Activated CD4-positive, CD25-positive, alpha-beta regulatory T cell treated with anti-CD3 and anti-CD28 coated beads, Interleukin-2, amount 50 U/mL, for 16 hours (primary cell): ENCODE data around the gene TUBAL3.
A peak's percentile ranks its signal among the peaks of the same experiment; 100 is the strongest.
"Not testable (repeated sequence)": the region's sequence is repeated elsewhere in the genome, so short reads cannot be mapped to it uniquely, and the experiment has no call there.

Experiments
- DNase-seq: peaks from one replicate; pipeline ENCODE4 v3.0.0-alpha.2; 2020; ENCODE audit warnings: low read depth, low spot score

TUBAL3 gene

DNA sequence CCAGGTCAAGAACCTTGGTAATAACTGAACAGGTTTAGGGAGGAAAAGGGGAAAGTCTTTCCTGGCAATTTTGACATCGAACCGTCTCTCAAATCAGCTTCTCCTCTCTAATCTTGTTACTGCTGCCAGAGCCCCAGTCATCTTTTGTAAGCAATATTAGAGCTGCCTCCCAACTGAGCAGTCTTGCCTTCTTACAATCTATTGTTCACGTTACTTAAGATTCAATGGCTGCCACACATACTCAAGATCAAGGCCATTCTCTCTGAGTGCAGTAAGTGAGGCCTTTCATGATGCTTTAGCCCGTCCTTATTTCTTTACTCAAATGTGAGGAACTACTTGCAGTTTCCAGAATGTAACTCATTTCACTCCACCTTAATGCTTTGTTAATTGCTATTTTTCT lies 20.1 kb upstream of the TUBAL3 start:
- DNase-seq: no peak

GRCh38 chr10:5423771-5424170 lies 19.1 kb upstream of the TUBAL3 start:
- no peak for DNase-seq

- no peak for DNase-seq
Measured at GRCh38 chr10:5419466-5420094, 15.0 kb upstream of the TUBAL3 start.

DNA sequence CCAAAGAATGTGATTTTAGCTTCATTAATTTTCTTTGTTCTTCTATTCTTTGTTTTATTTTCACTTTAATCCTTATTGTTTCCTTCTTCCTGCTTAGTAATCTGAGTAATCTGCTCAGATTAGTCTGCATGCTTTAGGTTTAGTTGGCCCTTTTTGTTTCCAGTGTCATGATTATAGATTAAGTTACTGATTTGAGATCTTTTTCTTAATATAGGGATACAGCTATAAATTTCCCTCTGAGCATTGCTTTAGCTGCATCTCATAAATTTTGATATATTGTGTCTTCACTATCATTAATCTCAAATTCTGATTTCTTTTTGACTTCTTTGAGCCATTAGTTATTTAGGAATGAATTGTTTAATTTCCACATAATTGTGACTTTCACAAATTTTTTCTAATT lies 14.0 kb upstream of the TUBAL3 start:
- DNase-seq: no peak

DNA sequence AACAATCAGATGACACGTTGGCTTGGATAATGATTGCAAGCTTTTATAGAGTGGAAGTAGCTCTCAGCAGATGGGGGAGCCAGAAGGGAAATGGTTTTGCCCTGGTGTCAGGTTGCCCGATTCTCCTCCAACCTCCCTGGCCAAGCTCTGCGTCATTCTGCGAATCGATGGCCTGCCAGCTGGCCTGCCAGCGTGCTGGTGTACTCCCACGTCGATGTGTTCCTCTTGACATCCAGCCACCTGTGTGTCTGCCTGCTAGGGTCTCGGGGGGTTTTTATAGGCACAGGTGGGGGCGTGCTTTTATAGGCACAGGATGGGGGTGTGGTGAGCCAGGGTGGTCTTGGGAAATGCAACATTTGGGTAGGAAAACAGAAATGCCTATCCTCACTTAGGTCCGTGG lies 12.4 kb upstream of the TUBAL3 start:
- no peak for DNase-seq

DNA sequence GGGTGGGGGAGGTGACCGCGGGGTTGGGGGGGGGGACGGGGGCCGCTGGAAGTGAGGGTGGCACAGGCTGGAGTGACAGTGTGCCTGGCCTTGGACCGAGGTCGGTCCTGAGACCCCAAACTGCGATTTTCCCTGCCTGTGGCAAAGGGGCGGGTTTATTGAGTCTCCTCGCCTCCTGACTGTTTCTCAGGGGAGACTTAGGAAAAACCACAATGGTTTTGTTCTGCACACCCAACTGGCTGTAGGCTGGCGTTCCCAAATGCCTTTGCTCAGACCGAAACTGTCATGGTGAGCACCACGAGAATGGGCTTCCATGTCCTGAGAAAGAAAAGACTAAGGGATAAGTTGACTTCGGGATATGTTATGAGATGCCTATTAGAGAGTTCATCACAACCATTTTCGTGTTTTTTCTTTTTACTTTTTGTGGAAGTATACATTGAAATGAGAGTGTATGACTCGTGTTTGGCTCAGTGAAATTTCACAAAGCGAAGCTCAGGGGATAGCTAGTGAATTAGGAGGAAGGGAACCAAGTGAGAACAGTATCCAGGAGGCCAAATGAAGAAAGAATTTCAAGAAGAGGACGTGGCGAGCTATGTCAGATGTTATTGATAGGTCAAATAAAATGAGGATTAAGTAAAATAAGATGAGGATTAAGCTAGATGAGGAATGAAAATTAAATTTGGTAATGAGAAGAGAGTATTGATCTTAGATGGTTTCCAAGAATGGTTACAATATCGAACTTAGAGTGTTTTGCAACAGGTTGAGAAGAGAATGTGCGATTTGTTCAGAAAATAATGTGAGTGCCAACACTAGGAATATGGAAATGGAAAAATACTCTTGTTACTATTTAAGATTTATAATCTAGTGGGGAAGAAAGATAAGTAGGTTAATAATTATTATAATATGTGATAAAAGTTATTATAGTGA lies 8.6 kb upstream of the TUBAL3 start:
- DNase-seq: no peak

- peak; percentile 32 for DNase-seq
Measured at GRCh38 chr10:5412277-5412941, 7.8 kb upstream of the TUBAL3 start, which contains the start of gene NET1. TSS of gene NET1 (plus strand) at chr10:5412557. CDS start at chr10:5412693, 136 bp downstream.

DNA sequence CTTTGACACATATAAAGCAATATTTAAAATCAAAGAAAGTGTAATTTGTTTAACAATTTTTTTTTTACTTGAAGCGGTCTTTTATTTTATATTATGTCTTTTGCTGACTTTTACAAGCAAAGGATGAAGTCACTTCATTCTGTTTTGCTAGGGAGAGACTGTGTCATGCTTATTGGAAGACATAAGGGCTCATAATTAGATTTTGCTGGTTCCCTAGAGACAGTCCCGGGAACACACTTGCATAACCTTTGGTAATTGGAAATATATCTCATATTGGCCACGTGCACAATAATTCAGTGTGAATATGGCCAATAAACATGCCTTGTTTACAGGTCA lies 7.3 kb upstream of the TUBAL3 start:
- no peak for DNase-seq

GRCh38 chr10:5410787-5411186 lies 6.2 kb upstream of the TUBAL3 start:
- DNase-seq: not testable (repeated sequence)

- DNase-seq: no peak
Measured at GRCh38 chr10:5406918-5407317, 2.3 kb upstream of the TUBAL3 start.

DNA sequence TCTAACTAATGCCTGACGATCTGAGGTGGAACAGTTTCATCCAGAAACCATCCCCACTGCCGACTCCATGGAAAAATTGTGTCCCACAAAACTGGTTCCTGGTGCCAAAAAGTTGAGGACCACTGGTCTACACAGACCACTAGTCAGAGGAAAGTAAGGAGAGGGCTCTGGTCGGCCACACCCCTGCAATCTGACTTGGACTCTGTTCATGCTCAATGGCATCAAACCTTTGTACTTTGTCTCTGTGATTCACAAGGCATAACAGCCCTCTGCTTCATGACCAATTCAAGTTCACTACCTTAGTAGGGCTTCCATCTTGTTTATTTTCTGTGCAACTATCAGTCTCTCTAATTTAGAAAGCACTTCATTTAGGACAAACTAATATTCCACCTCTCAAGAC lies 1.8 kb downstream of the TUBAL3 start:
- no peak for DNase-seq

- no peak for DNase-seq
Measured at GRCh38 chr10:5400468-5401240, 4.0 kb downstream of the TUBAL3 start.

DNA sequence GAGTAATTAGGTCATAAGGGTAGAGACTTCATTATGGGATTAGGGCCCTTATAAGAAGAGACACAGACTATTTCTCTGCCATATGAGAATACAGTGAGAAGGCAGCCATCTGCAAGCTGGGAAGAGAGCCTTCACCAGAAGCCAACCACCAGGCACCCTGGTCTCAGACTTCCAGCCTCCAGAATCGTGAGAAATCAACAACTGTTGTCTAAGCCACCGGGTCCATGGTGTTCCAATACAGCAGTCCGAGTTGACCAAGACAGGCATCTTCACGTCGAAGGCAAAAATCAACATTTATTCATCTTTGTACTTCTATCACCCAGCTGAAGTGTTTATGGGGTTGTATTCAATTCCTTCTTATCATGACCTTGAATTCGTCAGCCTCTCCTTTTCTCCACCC lies 5.3 kb downstream of the TUBAL3 start:
- no peak for DNase-seq

DNA sequence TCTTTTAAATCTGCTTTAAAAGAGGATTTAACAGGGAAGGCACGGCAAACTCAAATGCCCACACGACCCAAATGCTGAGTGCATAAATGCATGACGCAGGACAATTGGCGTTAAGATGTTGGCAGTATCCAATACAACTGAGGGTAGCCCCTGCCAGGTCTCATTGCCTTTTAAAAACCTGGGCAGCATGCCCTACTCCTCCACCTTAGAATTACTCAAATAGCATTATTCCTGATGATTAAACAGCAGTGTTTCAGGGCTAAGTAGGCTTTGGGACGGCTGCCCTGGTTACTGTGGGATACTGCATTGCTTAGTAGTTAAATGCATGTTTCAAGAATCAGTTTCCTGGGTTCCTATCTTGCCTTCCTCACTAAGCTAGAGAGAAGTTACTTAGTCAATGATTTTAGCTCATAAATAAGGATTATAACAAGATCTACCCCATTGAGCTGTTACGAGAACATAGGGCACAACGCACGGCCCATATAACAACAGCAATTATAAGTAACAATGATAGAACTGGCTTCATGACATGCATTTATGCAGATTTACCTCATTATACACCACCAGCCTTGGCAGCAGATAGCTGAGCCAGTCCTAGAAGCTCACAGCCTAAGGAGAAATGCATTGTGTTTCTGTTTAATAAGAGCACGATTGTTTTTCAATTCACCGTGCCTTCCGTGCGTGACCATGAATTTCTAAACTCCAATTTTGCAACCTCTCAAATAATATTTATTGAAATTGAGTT lies 7.9 kb downstream of the TUBAL3 start:
- no peak for DNase-seq

GRCh38 chr10:5395168-5395567 lies 9.5 kb downstream of the TUBAL3 start:
- no peak for DNase-seq

- DNase-seq: no peak
Measured at GRCh38 chr10:5393529-5393928, 11.1 kb downstream of the TUBAL3 start.

DNA sequence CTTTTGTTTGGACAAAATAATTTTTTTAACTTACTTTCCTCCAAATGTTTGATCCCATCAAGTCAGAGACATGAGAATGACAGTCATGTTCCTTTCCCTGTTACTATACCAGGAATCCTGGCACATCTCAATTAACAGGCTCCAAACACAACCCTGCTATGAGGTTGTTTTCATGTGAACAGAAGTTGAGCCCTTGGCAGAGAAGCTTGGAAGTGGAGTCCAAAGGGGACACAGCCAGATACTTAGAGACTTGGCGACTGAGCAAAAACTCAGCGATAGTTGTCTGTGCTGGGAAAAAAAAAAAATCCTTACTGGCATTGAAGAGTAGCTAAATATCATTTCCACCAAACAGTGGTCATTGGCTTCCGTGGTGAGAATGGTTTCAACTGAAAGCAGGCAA lies 12.8 kb downstream of the TUBAL3 start:
- no peak for DNase-seq

DNA sequence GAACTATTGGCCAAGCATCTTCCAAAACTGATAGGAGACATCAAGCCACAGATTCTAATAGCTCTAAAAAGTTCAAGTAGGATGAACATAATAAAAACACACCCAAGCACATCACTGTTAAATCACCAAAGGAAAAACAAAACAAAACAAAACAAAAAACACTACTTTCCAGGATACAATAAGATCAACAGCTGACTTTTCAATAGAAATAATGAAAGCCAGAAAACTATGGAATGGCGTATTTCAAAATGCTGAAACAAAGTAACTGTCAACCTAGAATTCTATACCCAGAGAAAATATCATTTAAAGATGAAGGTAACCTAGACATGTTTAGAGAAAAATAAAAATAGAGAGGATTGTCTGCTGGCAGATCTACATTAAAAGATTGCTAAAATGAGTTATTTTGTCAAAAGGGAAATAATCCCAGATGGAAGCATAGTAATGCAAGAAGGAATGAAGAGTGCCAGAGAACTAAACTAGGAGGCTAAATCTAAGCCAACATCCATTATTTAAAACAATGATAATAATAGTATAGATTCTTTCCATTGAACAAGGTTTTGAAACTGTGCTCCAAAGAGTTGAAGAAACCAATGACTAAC lies 13.9 kb downstream of the TUBAL3 start:
- DNase-seq: no peak

DNA sequence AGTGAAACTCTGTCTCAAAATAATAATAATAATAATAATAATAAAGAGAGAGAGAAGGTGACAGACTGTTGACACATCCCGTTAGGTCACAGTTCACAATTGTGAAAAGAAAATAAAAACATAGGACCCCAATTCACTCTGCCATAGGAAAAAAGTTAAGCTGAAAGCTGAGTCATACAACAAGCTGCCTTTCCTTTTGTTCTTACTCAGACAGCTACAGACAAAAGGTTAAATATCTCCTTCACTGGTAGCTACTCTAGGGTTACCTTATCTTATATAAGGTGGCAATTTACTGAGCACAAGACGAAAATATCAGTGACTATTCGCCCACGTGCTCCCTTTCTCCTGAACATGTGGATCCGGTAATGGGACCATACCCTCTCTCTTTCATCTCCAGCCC lies 17.5 kb downstream of the TUBAL3 start:
- DNase-seq: no peak

DNA sequence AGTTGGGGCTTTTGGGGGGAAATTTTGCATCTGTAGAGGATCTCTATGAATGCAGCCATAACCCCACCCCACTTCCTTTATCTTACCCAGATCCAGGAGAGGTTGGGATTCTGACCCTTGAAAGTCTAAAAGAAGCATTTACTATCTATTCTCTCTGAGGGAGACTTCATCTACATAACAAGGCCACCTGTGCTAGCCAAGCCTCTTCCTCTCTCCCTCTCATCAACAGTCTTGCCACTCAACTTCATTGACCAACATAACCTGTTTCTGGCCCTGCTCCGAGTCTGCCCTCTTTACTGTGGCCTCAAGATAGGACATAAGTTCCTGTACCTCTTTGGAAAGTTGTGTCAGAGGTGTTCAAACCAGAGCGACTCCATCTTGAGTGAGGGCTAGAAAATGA lies 19.4 kb downstream of the TUBAL3 start:
- DNase-seq: no peak

DNA sequence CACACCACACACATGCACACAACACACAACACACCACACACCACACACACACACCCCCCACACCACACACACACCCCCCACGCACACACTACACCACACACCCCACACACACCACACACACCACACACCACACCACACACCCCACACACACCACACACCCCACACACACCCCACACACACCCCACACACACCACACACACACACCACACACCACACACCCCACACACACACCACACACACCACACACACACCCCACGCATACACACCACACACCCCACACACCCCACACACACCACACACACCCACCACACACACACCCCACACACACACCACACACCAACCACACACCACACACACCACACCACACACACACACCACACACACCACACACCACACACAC lies 23.4 kb downstream of the TUBAL3 start:
- no peak for DNase-seq
